Motor neuron (in vitro differentiated cells): ENCODE measurements around the gene RANBP6. TPM values are rescaled to one million over a fixed set of nuclear protein-coding genes. Genes with fewer than 3 reads are reported as not detected.
"Not testable (repeated sequence)": the region's sequence is repeated elsewhere in the genome, so short reads cannot be mapped to it uniquely, and the experiment has no call there.

ENCODE experiments used
- ATAC-seq, 8 experiments: fragments of 200-7000 bp; cut with Tn5 transposase; replicated peaks in 6 of 8; 2 replicates each; pipeline ENCODE4 v1.8.0; 2021; ENCODE audit warnings: mild to moderate bottlenecking in 8 of 8, moderate library complexity in 8 of 8
- H3K27ac ChIP-seq, 2 donors: fragments of 250-450 bp; sonication (Bioruptor Pico); 2 replicates each; pipeline ENCODE4 v1.9.0; 2021; ENCODE audit warnings: antibody characterized with exemption in 2 of 2, mild to moderate bottlenecking in 2 of 2, moderate library complexity in 1 of 2
- H3K4me1 ChIP-seq, 2 donors: fragments of 250-450 bp; sonication (Bioruptor Pico); replicated peaks in 1 of 2; 2 replicates each; pipeline ENCODE4 v1.6.1; 2021; ENCODE audit warnings: antibody characterized with exemption in 2 of 2, mild to moderate bottlenecking in 2 of 2, moderate library complexity in 1 of 2
- H3K4me3 ChIP-seq, 5 donors: fragments of 250-450 bp; sonication (Bioruptor Pico); 2 replicates each; pipeline ENCODE4 v1.9.0; 2021; ENCODE audit warnings: antibody characterized with exemption in 5 of 5, mild to moderate bottlenecking in 5 of 5, moderate library complexity in 4 of 5
- WGBS, 10 experiments: fragments of 450-650 bp; shearing (Covaris generic); methylation state at CpG; one replicate each; pipeline ENCODE4 v1.0.0; 2022; 5-methylcytosine and 5-hydroxymethylcytosine counted together
- in situ Hi-C, 9 experiments: fragments of 400-800 bp; cut with MboI; loops; one replicate each; pipeline ENCODE4 v1.15.0; 2021; ENCODE audit warnings: low sequenced_read_pairs in 9 of 9, low pct_unique_long_range_greater_than_20kb in 2 of 9; ENCODE audit not compliant: unreplicated experiment in 9 of 9
- total RNA-seq, 8 experiments: library from RNA; unstranded; fragments of 300-600 nt; gene quantifications; 2 replicates each; pipeline versions ENCODE4 v1.2.3 to v1.2.4, GENCODE V29; 2022

The RANBP6 gene
- total RNA-seq, 8 experiments from 2014 or later: 21.8 to 43.9 (median 36.7) TPM

- in situ Hi-C loops: loop anchor here in 1 of 9 experiments (25.0 kb wide), 1 partner anchor 153 kb away; the partner anchor contains the start of gene MLANA
- H3K4me1 ChIP-seq: peaks cover 8 to 9% of the 10 kb centered on the region in 2 donors
- WGBS, 10 experiments: 67 to 100% (median 88%) methylated on average over 2 to 3 of the region's 3 CpGs
- no peak for ATAC-seq
- no peak overlapping the region for H3K27ac ChIP-seq
- no peak overlapping the region for H3K4me3 ChIP-seq
Observed at GRCh38 chr9:6040077-6040476, 24.7 kb upstream of the RANBP6 start.

- Histone ChIP-seq H3K27ac (no peak overlapping the region), H3K4me3 (no peak overlapping the region), H3K4me1 (peaks cover 8 to 9% of the 10 kb centered on the region in 2 donors)
- in situ Hi-C loops: loop anchor here in 1 of 9 experiments (25.0 kb wide), 1 partner anchor 149 kb away; the partner anchor contains the start of gene MLANA
- ATAC-seq: peak in 4 of 8 experiments; percentile 29 to 47 (median 38)
- WGBS, 10 experiments: 54 to 100% (median 69%) methylated on average over 1 to 3 of the region's 3 CpGs; no CpG with 5 or more reads in 2 of the 10 experiments
Observed at GRCh38 chr9:6036391-6036790, 21.0 kb upstream of the RANBP6 start.

- ATAC-seq: peak; percentile 29 to 90 (median 66)
- WGBS, 10 experiments: 46 to 80% (median 60%) methylated on average over 1 to 2 of the region's 5 CpGs; no CpG with 5 or more reads in 7 of the 10 experiments
Observed at GRCh38 chr9:6034954-6035353, 19.5 kb upstream of the RANBP6 start.

GRCh38 chr9:6029604-6030274, 14.3 kb upstream of the RANBP6 start:
- in situ Hi-C loops: loop anchor here in 1 of 9 experiments (25.0 kb wide), 1 partner anchor 142 kb away; the partner anchor contains the start of gene MLANA
- H3K4me3 ChIP-seq: no peak overlapping the region
- H3K27ac ChIP-seq: peak overlapping the region in 1 of 2 donors; percentile 34
- 41 to 100% (median 80%) methylated on average over 1 to 4 of the region's 4 CpGs; no CpG with 5 or more reads in 1 of the 10 experiments for WGBS, 10 experiments
- peak in 5 of 8 experiments; percentile 69 to 95 (median 85) for ATAC-seq
- H3K4me1 ChIP-seq: peaks cover 0 to 11% of the 10 kb centered on the region in 2 donors

More at GRCh38 chr9:6034954-6035353, 19.5 kb upstream of the RANBP6 start:
- Histone ChIP-seq H3K4me1 (peaks cover 9 to 11% of the 10 kb centered on the region in 2 donors), H3K27ac (no peak overlapping the region), H3K4me3 (no peak overlapping the region)
- in situ Hi-C loops: loop anchor here in 1 of 9 experiments (25.0 kb wide), 1 partner anchor 148 kb away; the partner anchor contains the start of gene MLANA

- WGBS, 10 experiments: 21 to 82% (median 48%) methylated on average over 1 to 4 of the region's 4 CpGs; no CpG with 5 or more reads in 1 of the 10 experiments
- Histone ChIP-seq H3K4me1 (no peaks in the 10 kb centered on the region), H3K27ac (no peak overlapping the region), H3K4me3 (no peak overlapping the region)
- ATAC-seq: peak in 3 of 8 experiments; percentile 36 to 59 (median 36)
- in situ Hi-C loops: no loop called here
Observed at GRCh38 chr9:6024035-6024554, 8.7 kb upstream of the RANBP6 start.

- 80 to 100% (median 100%) methylated on average over 1 to 9 of the region's 10 CpGs; no CpG with 5 or more reads in 3 of the 10 experiments for WGBS, 10 experiments
- peaks cover 17 to 26% of the 10 kb centered on the region in 2 donors for H3K4me1 ChIP-seq
- H3K27ac ChIP-seq, ATAC-seq, in situ Hi-C loops, H3K4me3 ChIP-seq: not testable (repeated sequence)
Observed at GRCh38 chr9:6016975-6017374, 1.6 kb upstream of the RANBP6 start.

- Histone ChIP-seq H3K4me1 (peaks cover 17 to 30% of the 10 kb centered on the region in 2 donors), H3K4me3 (peak overlapping the region; percentile 75 to 96 (median 80)), H3K27ac (peak overlapping the region; percentile 89 to 90)
- ATAC-seq: peak in 3 of 8 experiments; percentile 4 to 55 (median 52)
- in situ Hi-C loops: no loop called here
- 0 to 100% (median 40%) methylated on average over 2 to 9 of the region's 9 CpGs for WGBS, 10 experiments
Observed at GRCh38 chr9:6014670-6015270, 654 bp downstream of the RANBP6 start.

- H3K4me1 ChIP-seq: peaks cover 9 to 47% of the 10 kb centered on the region in 2 donors
- WGBS, 10 experiments: 0 to 19% (median 0%) methylated on average over 2 to 11 of the region's 40 CpGs
- peak; percentile 57 to 76 (median 70) for ATAC-seq
- H3K4me3 ChIP-seq: peak overlapping the region; percentile 53 to 78 (median 59)
- peak overlapping the region; percentile 90 to 98 for H3K27ac ChIP-seq
- in situ Hi-C loops: no loop called here
Observed at GRCh38 chr9:6008169-6008979, 7.0 kb downstream of the RANBP6 start.

GRCh38 chr9:6007770-6008168, 7.7 kb downstream of the RANBP6 start:
- WGBS, 10 experiments: 0% methylated on average over 1 to 4 of the region's 54 CpGs; no CpG with 5 or more reads in 6 of the 10 experiments

GRCh38 chr9:6007058-6007769, 8.2 kb downstream of the RANBP6 start:
- ATAC-seq: peak; percentile 49 to 86 (median 56)
- in situ Hi-C loops: no loop called here
- peaks cover 5 to 35% of the 10 kb centered on the region in 2 donors for H3K4me1 ChIP-seq
- H3K4me3 ChIP-seq: peak overlapping the region; percentile 53 to 78 (median 59)
- 0 to 3% (median 0%) methylated on average over 1 to 7 of the region's 59 CpGs; no CpG with 5 or more reads in 5 of the 10 experiments for WGBS, 10 experiments
- peak overlapping the region; percentile 90 to 98 for H3K27ac ChIP-seq

More at GRCh38 chr9:6007770-6008168, 7.7 kb downstream of the RANBP6 start:
- Histone ChIP-seq H3K4me3 (peak overlapping the region; percentile 53 to 78 (median 59)), H3K4me1 (peaks cover 5 to 41% of the 10 kb centered on the region in 2 donors), H3K27ac (peak overlapping the region; percentile 90 to 98)
- peak; percentile 60 to 82 (median 76) for ATAC-seq
- in situ Hi-C loops: no loop called here

- Histone ChIP-seq H3K27ac (no peak overlapping the region), H3K4me3 (peak overlapping the region; percentile 53 to 78 (median 59)), H3K4me1 (peaks cover 5 to 30% of the 10 kb centered on the region in 2 donors)
- 0% methylated on average over 1 to 5 of the region's 13 CpGs; no CpG with 5 or more reads in 3 of the 10 experiments for WGBS, 10 experiments
- no peak for ATAC-seq
- in situ Hi-C loops: no loop called here
Observed at GRCh38 chr9:6006749-6007057, 8.7 kb downstream of the RANBP6 start.

GRCh38 chr9:6000955-6001354, 14.5 kb downstream of the RANBP6 start:
- no peak overlapping the region for H3K27ac ChIP-seq
- peaks cover 5 to 13% of the 10 kb centered on the region in 2 donors for H3K4me1 ChIP-seq
- WGBS, 10 experiments: 76 to 100% (median 100%) methylated on average over 1 to 2 of the region's 2 CpGs; no CpG with 5 or more reads in 2 of the 10 experiments
- no peak overlapping the region for H3K4me3 ChIP-seq
- no peak for ATAC-seq
- in situ Hi-C loops: no loop called here
